ENCODE results near the gene TMEM218.

Gene TMEM218

DNA sequence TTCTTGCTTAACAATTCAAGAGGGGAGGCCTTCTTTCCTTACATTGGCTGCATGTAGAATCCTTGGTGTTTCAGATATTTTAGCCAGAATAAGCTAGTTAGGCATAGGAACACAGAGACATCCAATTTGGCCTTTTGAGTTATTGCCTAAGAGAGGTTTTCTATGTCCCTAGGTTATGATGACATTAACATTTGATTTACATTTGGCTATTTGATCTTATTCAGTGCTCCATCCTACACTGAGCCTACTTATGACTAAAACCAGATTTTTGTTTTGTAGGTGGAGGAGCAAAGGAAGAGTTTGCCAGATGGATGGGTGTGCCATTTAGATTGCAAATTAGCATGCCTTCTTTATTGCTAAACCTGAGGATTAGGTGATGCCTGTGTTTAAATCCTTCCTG lies 59.4 kb downstream of the TMEM218 start:
- no peak for DNase-seq

DNA sequence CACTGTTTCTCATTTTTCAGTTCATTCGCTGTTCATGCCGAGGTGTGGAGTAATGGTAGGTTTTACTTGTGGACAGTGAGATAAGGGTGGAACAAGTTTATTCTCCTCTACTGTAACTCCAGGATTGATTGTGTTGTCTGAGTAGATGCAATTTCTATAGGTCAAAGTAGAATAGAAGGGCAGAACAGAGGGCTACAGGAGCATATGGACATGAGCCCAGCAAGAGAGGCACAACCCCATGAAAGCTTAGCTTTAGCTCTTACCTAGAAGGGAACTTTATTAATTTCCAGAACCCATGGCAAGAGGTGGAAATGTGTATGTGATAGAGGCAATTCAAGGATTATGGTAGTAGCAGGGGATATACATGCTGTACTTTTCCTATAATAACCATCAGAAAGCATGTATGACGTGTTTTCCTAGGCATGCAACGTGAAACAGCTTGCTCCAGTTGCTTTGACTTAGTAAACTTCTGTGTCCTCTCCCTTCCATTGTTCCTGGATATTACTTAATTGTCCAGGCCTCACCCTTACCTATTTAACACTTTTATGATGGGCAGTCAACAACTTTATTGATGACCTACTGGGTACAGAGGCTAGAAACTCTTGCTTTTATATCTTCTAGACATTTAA lies 62.1 kb downstream of the TMEM218 start:
- DNase-seq, result no peak

Measured in NCI-H187 (cell line).